GM12878 (cell line): ENCODE results near the gene CAVIN1. TPM values are rescaled to one million over a fixed set of nuclear protein-coding genes. Genes with fewer than 3 reads are reported as not detected.

Experiments used
- ATAC-seq: fragments of 200-7000 bp; cut with Tn5 transposase; 3 replicates; pipeline ENCODE4 v1.9.1; 2020; ENCODE audit warnings: mild to moderate bottlenecking, moderate library complexity
- BruUV-seq: library from RNA; stranded (reverse); fragments of 400-500 nt; replicated peaks from 2 replicates; lab custom pipeline; 2021; lab: Mats Ljungman, UMichigan
- CTCF ChIA-PET: fragments of 300-600 bp; sonication (Branson Sonifier 250); formaldehyde crosslinking; extraction: SDS; loops from one replicate; lab custom pipeline; 2021; ENCODE audit warnings: inconsistent platforms; lab: Yijun Ruan, JAX
- POLR2A ChIA-PET: fragments of 350-600 bp; formaldehyde crosslinking; extraction: SDS; loops from one replicate; lab custom pipeline; 2021; ENCODE audit warnings: inconsistent platforms; lab: Charles Lee
- RAD21 ChIA-PET: fragments of 300-600 bp; sonication (Branson Sonifier 250); formaldehyde crosslinking; loops from one replicate; lab custom pipeline; 2023; ENCODE audit warnings: antibody characterized with exemption; ENCODE audit not compliant: unreplicated experiment; lab: Charles Lee
- SMC1A ChIA-PET: fragments of 300-600 bp; sonication (Branson Sonifier 250); formaldehyde crosslinking; loops from one replicate; lab custom pipeline; 2023; ENCODE audit not compliant: unreplicated experiment, uncharacterized antibody; lab: Charles Lee
- DNase-seq: peaks from one replicate; pipeline ENCODE4 v3.0.0-alpha.2; 2011; ENCODE audit warnings: low read depth, low spot score
- FAIRE-seq: peaks from 3 replicates; lab custom pipeline; 2011; peaks lifted over from hg19 to GRCh38; lab: Jason Lieb, UNC
- H2AFZ ChIP-seq: 2 replicates; pipeline ENCODE4 v1.6.0; 2011; ENCODE audit warnings: low read depth, low read length, control low read depth; ENCODE audit not compliant: control insufficient read depth
- H3K27ac ChIP-seq: 2 replicates; pipeline ENCODE4 v1.5.1; 2011; ENCODE audit warnings: control low read depth; ENCODE audit not compliant: control insufficient read depth, insufficient read depth
- H3K27me3 ChIP-seq, 2 experiments: replicated peaks in 1 of 2; 2 replicates each; pipeline versions ENCODE4 v1.6.0 to v1.6.1; 2011; ENCODE audit warnings: low read length in 1 of 2; ENCODE audit not compliant: control insufficient read depth in 2 of 2, insufficient read depth in 2 of 2
- H3K36me3 ChIP-seq, 2 experiments: 2 replicates each; pipeline ENCODE4 v1.5.1; 2011; ENCODE audit warnings: low read length in 1 of 2; ENCODE audit not compliant: control insufficient read depth in 2 of 2, insufficient read depth in 2 of 2
- H3K4me1 ChIP-seq: 2 replicates; pipeline ENCODE4 v1.6.1; 2011; ENCODE audit warnings: mild to moderate bottlenecking, low read length, moderate library complexity, mixed read lengths; ENCODE audit not compliant: control insufficient read depth, insufficient read depth
- H3K4me2 ChIP-seq: 2 replicates; pipeline ENCODE4 v1.6.0; 2011; ENCODE audit warnings: control low read depth; ENCODE audit not compliant: control insufficient read depth, insufficient read depth
- H3K4me3 ChIP-seq: fragments of 200-600 bp; sonication (generic); 2 replicates; pipeline ENCODE4 v1.5.1; 2016
- H3K79me2 ChIP-seq: 2 replicates; pipeline ENCODE4 v1.6.0; 2011; ENCODE audit warnings: low read length; ENCODE audit not compliant: control insufficient read depth, insufficient read depth
- H3K9ac ChIP-seq: 2 replicates; pipeline ENCODE4 v1.8.0; 2011; ENCODE audit warnings: low read length, control low read depth, mixed read lengths; ENCODE audit not compliant: control insufficient read depth, insufficient read depth
- H3K9me3 ChIP-seq: replicated peaks from 3 replicates; pipeline ENCODE4 v1.5.1; 2011; ENCODE audit warnings: mild to moderate bottlenecking, low read length; ENCODE audit not compliant: control insufficient read depth, insufficient read depth
- H4K20me1 ChIP-seq: 2 replicates; pipeline ENCODE4 v1.6.0; 2011; ENCODE audit not compliant: control insufficient read depth, insufficient read depth
- CBFB ChIP-seq: IDR thresholded peaks from 2 replicates; pipeline ENCODE4 v1.6.1; 2016; ENCODE audit warnings: antibody characterized with exemption, low read depth
- CREB1 ChIP-seq: IDR thresholded peaks from 2 replicates; pipeline ENCODE4 v1.6.1; 2012; ENCODE audit warnings: low read depth, mild to moderate bottlenecking, inconsistent platforms
- EED ChIP-seq: sonication (generic); IDR thresholded peaks from 2 replicates; pipeline ENCODE4 v1.6.1; 2016; ENCODE audit warnings: antibody characterized with exemption, low read depth
- ETV6 ChIP-seq, 2 experiments: fragments of 450-650 bp in 1 of 2; IDR thresholded peaks in 1 of 2; conservative IDR thresholded peaks in 1 of 2; 2 replicates each; pipeline ENCODE4 v1.6.1; 2014; ENCODE audit warnings: antibody characterized with exemption in 1 of 2, borderline replicate concordance in 1 of 2, low read depth in 1 of 2, mild to moderate bottlenecking in 1 of 2, moderate library complexity in 1 of 2
- HDAC2 ChIP-seq: fragments of 200-600 bp; sonication (generic); IDR thresholded peaks from 2 replicates; pipeline ENCODE4 v1.6.1; 2017
- MTA2 ChIP-seq: fragments of 450-650 bp; IDR thresholded peaks from 2 replicates; pipeline ENCODE4 v1.6.1; 2016; ENCODE audit warnings: low read depth, mild to moderate bottlenecking, moderate library complexity
- MXI1 ChIP-seq: fragments of 150-350 bp; IDR thresholded peaks from 2 replicates; pipeline ENCODE4 v1.6.1; 2011; ENCODE audit warnings: low read depth, mild to moderate bottlenecking, inconsistent platforms, low read length, improper control_type of control experiment
- RBBP5 ChIP-seq: fragments of 200-600 bp; sonication (generic); conservative IDR thresholded peaks from 2 replicates; pipeline ENCODE4 v1.6.1; 2016
- SIN3A ChIP-seq: IDR thresholded peaks from 2 replicates; pipeline ENCODE4 v1.6.1; 2012; ENCODE audit warnings: low read depth, low read length, improper control_type of control experiment
- TAF1 ChIP-seq: IDR thresholded peaks from 2 replicates; pipeline ENCODE4 v1.6.1; 2011; ENCODE audit warnings: mild to moderate bottlenecking, low read depth, low read length, borderline replicate concordance
- TARDBP ChIP-seq: IDR thresholded peaks from 2 replicates; pipeline ENCODE4 v1.6.1; 2016; ENCODE audit warnings: borderline replicate concordance
- TBL1XR1 ChIP-seq: IDR thresholded peaks from 2 replicates; pipeline ENCODE4 v1.6.1; 2012; ENCODE audit warnings: low read depth, low read length, improper control_type of control experiment
- USF2 ChIP-seq: IDR thresholded peaks from 2 replicates; pipeline ENCODE4 v1.6.1; 2011; ENCODE audit warnings: low read depth, low read length, improper control_type of control experiment, borderline replicate concordance
- YY1 ChIP-seq: IDR thresholded peaks from 2 replicates; pipeline ENCODE4 v1.6.1; 2011; ENCODE audit warnings: low read depth, mild to moderate bottlenecking, low read length
- ZZZ3 ChIP-seq: IDR thresholded peaks from 2 replicates; pipeline ENCODE4 v1.6.1; 2011; ENCODE audit warnings: low read depth; ENCODE audit not compliant: control insufficient read depth, insufficient read length
- WGBS: methylation state at CpG from one replicate; pipeline ENCODE4 v1.1.6; 2016; ENCODE audit warnings: low lambda C conversion rate; ENCODE audit not compliant: insufficient replicate concordance, insufficient coverage; ENCODE audit errors: missing lambda C conversion rate; 5-methylcytosine and 5-hydroxymethylcytosine counted together
- in situ Hi-C: fragments of 300-500 bp; cut with MboI; formaldehyde crosslinking; loops from 9 replicates; pipeline ENCODE4 v1.14.3; 2018; ENCODE audit warnings: mixed read lengths
- intact Hi-C: fragments of 100-400 bp; cut with micrococcal nuclease; formaldehyde crosslinking; loops from one replicate; pipeline ENCODE4 v1.14.2; 2022; ENCODE audit not compliant: unreplicated experiment
- polyA plus RNA-seq, 11 experiments: library from polyadenylated mRNA; depleted of rRNA in 4 of 11; unstranded in 6 of 11; stranded (reverse) in 5 of 11; fragments of >200 nt; fragmentation: Nextera tagmentation in 4 of 11; fragmentation: Illumina TruSeq in 1 of 11; extraction: Ambion mirVana in 4 of 11; extraction: Trizol in 1 of 11; gene quantifications; 1 replicate in 1 of 11; 2 replicates in 10 of 11; pipeline versions ENCODE4 v1.2.1 to v1.2.3, GENCODE V29; 2011 to 2016; ENCODE audit warnings: inconsistent platforms in 2 of 11, missing spikeins in 2 of 11, low read depth in 1 of 11
- total RNA-seq, 4 experiments: library from RNA; depleted of rRNA in 3 of 4; stranded (reverse); fragments of >200 nt in 3 of 4; fragmentation: Illumina TruSeq in 1 of 4; extraction: Trizol in 1 of 4; gene quantifications; 2 replicates each; pipeline versions ENCODE4 v1.2.1 to v1.2.3, GENCODE V29; 2013 to 2021
- TF ChIP-seq, protein P1 (sequence below): fragments of 450-650 bp; IDR thresholded peaks from 2 replicates; pipeline ENCODE4 v1.6.1; 2018; ENCODE audit warnings: borderline replicate concordance, mild to moderate bottlenecking; ENCODE audit not compliant: partially characterized antibody
- TF ChIP-seq, protein P2 (sequence below): fragments of 450-650 bp; IDR thresholded peaks from 2 replicates; pipeline ENCODE4 v1.6.1; 2017; ENCODE audit warnings: mild to moderate bottlenecking, moderate library complexity

Gene CAVIN1
- total and polyA plus RNA-seq, 10 of the 15 experiments (the other 5 are each of a cell fraction or from before 2014, with no cell fraction given): 0.03 to 1.1 (median 0.37) TPM

GRCh38 chr17:42411905-42412679, 11.0 kb downstream of the CAVIN1 start:
- Histone ChIP-seq H3K27ac (no peak overlapping the region), H3K9ac (no peak overlapping the region), H3K9me3 (no peaks in the 10 kb centered on the region), H3K36me3 (no peaks in the 10 kb centered on the region), H3K4me2 (no peak overlapping the region), H3K4me3 (no peak overlapping the region), H3K27me3 (no peaks in the 10 kb centered on the region), H4K20me1 (no peaks in the 10 kb centered on the region; the same call in 1 of the 2 replicates), H3K79me2 (no peaks in the 10 kb centered on the region), H2AFZ (no peak overlapping the region), H3K4me1 (peaks cover 9% of the 10 kb centered on the region; the same call in 1 of the 2 replicates)
- CTCF ChIA-PET: interaction anchor here (1.2 to 1.9 kb wide), 3 partner anchors 9 to 90 kb away, joined by 3 to 6 read pairs (median 3); no protein-coding TSS in a partner anchor
- SMC1A ChIA-PET: interaction anchor here (0.6 to 2.4 kb wide), 6 partner anchors 9 to 560 kb away, joined by 3 to 4 read pairs (median 3); partner anchors contain the start of gene CAVIN1
- POLR2A ChIA-PET: no interaction called here
- DNase-seq (no peak), ATAC-seq (no peak), FAIRE-seq (no peak)
- no TSS peak for BruUV-seq
- intact Hi-C loops (no loop called here), in situ Hi-C loops (no loop called here)
- RAD21 ChIA-PET: interaction anchor here (0.6 to 1.4 kb wide), 2 partner anchors 118 to 386 kb away, joined by 3 read pairs; no protein-coding TSS in a partner anchor
- WGBS: 45% methylated on average over 10 of the region's 11 CpGs
- TF ChIP-seq USF2: no peak
- no peak for TF ChIP-seq CREB1
- no peak for TF ChIP-seq CBFB
- TF ChIP-seq TARDBP: no peak
- no peak for TF ChIP-seq EED
- no peak for TF ChIP-seq HDAC2
- no peak for TF ChIP-seq YY1
- TF ChIP-seq, protein P1, sequence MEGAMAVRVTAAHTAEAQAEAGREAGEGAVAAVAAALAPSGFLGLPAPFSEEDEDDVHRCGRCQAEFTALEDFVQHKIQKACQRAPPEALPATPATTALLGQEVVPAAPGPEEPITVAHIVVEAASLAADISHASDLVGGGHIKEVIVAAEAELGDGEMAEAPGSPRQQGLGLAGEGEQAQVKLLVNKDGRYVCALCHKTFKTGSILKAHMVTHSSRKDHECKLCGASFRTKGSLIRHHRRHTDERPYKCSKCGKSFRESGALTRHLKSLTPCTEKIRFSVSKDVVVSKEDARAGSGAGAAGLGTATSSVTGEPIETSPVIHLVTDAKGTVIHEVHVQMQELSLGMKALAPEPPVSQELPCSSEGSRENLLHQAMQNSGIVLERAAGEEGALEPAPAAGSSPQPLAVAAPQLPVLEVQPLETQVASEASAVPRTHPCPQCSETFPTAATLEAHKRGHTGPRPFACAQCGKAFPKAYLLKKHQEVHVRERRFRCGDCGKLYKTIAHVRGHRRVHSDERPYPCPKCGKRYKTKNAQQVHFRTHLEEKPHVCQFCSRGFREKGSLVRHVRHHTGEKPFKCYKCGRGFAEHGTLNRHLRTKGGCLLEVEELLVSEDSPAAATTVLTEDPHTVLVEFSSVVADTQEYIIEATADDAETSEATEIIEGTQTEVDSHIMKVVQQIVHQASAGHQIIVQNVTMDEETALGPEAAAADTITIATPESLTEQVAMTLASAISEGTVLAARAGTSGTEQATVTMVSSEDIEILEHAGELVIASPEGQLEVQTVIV: no peak
- TF ChIP-seq, protein P2, sequence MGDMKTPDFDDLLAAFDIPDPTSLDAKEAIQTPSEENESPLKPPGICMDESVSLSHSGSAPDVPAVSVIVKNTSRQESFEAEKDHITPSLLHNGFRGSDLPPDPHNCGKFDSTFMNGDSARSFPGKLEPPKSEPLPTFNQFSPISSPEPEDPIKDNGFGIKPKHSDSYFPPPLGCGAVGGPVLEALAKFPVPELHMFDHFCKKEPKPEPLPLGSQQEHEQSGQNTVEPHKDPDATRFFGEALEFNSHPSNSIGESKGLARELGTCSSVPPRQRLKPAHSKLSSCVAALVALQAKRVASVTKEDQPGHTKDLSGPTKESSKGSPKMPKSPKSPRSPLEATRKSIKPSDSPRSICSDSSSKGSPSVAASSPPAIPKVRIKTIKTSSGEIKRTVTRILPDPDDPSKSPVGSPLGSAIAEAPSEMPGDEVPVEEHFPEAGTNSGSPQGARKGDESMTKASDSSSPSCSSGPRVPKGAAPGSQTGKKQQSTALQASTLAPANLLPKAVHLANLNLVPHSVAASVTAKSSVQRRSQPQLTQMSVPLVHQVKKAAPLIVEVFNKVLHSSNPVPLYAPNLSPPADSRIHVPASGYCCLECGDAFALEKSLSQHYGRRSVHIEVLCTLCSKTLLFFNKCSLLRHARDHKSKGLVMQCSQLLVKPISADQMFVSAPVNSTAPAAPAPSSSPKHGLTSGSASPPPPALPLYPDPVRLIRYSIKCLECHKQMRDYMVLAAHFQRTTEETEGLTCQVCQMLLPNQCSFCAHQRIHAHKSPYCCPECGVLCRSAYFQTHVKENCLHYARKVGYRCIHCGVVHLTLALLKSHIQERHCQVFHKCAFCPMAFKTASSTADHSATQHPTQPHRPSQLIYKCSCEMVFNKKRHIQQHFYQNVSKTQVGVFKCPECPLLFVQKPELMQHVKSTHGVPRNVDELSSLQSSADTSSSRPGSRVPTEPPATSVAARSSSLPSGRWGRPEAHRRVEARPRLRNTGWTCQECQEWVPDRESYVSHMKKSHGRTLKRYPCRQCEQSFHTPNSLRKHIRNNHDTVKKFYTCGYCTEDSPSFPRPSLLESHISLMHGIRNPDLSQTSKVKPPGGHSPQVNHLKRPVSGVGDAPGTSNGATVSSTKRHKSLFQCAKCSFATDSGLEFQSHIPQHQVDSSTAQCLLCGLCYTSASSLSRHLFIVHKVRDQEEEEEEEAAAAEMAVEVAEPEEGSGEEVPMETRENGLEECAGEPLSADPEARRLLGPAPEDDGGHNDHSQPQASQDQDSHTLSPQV: no peak
- TF ChIP-seq SIN3A: no peak
- TF ChIP-seq TAF1: no peak
- no peak for TF ChIP-seq ZZZ3
- no peak for TF ChIP-seq MXI1
- no peak for TF ChIP-seq TBL1XR1
- TF ChIP-seq ETV6 (conservative IDR thresholded peaks at IDR 0.05 in 1 of 2, IDR thresholded peaks at IDR 0.05 in 1 of 2; ENCODE audit: borderline replicate concordance in 1 of 2, low read depth in 1 of 2): no peak
- TF ChIP-seq RBBP5: no peak
- TF ChIP-seq MTA2: no peak
